ENCODE data around the gene LRGUK.
"Not testable (repeated sequence)": the region's sequence is repeated elsewhere in the genome, so short reads cannot be mapped to it uniquely, and the experiment has no call there.

The LRGUK gene

GRCh38 chr7:134126966-134127848, at the start of gene LRGUK:
Gene LRGUK (plus strand): TSS chr7:134127340. CDS start chr7:134127368, 28 bp downstream.
- peak; percentile 41 for DNase-seq

DNA sequence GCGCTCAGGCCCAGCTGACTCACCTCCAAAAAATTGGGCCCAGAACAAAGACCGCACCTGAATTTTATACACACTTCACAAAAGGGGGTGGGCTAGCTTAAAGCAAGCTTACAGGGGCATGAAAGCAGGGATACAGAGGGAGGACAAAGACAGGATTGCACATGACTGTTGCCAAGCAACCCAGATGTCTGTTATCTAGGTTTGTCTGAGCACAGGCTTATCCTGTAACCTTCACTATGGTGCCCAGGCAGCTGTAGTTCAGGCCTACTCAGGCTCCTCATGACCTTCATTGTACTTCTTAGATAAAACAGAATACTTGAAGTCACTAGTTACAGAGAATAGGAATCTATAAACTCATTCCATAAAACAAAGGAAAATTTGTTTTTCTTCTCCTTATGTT, 49.6 kb upstream of the LRGUK start:
- not testable (repeated sequence) for DNase-seq

DNA sequence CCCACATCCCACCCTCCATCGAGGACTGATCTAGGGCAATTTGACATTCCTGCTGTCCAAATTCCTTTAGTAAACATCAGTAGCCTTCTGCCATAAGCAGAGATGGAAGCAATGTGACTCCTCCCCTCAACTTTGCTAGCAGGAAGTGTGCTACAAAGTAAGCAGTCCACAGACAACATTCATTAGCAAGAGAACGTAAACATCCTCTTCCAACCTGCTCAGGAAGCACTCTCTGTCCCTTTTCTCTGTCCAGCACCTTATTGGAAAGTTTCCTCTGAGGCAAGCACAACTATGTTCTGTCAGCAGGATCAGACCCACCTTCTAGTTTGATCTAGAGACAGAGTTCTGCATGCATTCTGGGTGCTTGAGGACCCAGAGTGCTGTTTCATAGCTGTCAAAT, 48.1 kb upstream of the LRGUK start:
- no peak for DNase-seq

GRCh38 chr7:134081695-134082094, 45.4 kb upstream of the LRGUK start:
- no peak for DNase-seq

- DNase-seq: no peak
Observed at GRCh38 chr7:134083766-134084487, 43.2 kb upstream of the LRGUK start.

GRCh38 chr7:134084488-134085144, 42.5 kb upstream of the LRGUK start:
- no peak for DNase-seq

GRCh38 chr7:134085311-134085710, 41.8 kb upstream of the LRGUK start:
- no peak for DNase-seq

GRCh38 chr7:134086998-134087735, 40.0 kb upstream of the LRGUK start:
- DNase-seq: no peak

GRCh38 chr7:134088199-134088598, 38.9 kb upstream of the LRGUK start:
- DNase-seq: no peak

DNA sequence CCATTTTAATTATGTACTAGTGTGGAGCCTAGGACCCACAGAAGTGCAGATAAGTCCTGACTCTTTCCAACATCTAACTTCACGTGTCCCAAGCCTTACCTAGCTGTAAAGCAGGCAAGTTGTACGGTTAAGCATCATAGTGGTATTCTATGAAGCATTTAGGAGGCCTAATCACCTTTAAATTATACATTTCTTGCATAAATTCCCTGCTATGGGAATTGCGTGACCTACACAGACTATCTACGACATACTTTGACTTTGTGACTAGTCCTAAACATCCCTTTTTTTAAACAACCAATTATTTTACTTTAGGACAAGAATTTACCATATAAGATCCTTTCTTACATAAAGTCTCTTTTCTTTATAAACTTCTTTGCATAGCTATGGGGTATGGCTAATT, 37.7 kb upstream of the LRGUK start:
- DNase-seq: no peak

GRCh38 chr7:134098072-134098471, 29.1 kb upstream of the LRGUK start:
- DNase-seq: no peak

- no peak for DNase-seq
Observed at GRCh38 chr7:134101716-134102115, 25.4 kb upstream of the LRGUK start.

DNA sequence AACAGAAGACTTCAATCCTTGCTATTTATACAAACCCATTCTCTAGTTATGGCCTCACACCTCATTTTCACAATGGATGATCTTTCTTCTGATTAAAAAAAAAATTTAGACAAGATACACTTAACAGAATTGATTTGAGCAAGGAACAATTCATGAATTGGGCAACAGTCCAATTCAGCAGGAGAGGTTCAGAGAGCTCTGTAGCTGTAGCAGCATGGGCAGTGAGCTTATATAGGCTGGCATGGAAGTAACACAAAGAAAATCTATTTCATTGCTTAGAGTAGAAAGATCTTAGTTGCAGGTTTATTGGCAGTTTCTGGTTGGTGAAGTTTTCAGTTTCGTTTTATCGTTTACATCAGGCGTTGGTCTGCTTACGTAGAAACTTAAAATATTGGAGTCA, 23.0 kb upstream of the LRGUK start:
- DNase-seq: no peak

DNA sequence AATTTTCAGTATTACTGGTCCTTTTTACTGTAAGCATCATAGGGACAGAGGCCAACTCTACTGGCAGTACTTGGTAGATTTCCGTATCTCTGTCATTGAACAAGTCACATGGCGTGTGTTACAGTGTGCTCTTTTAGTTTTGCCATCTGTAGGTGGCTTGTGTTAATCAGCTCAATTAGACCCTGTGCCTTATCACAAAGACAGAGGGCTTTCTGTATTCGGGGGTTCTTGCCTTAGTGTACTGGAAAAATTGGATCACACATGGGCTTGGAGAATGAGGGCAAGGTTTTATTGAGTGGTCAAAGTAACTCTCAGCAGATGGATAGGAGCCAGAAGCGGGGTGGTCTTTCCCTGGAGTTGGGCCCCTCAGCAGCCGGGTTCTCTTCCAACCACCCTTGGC, 21.3 kb upstream of the LRGUK start:
- DNase-seq: no peak

DNA sequence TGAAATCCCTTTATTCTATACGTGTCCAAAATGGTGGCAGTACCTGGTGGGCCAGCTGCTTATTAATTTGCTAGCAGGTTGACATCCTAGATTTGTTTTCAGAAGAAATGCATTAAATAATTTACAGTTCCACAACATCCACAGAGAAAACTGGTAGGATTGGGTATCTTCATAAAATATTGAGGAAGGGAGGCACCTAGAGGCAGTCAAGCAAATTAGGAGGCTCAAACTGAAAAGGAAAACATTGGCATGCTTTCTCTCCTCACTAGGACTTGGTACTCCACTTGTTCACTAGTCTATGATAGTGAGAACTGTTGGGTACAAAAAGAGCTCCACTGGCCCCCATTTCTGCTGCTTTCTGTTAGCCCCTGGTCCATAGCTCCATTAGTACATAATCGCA, 18.3 kb upstream of the LRGUK start:
- no peak for DNase-seq

GRCh38 chr7:134113655-134114054, 13.5 kb upstream of the LRGUK start:
- DNase-seq: no peak

DNA sequence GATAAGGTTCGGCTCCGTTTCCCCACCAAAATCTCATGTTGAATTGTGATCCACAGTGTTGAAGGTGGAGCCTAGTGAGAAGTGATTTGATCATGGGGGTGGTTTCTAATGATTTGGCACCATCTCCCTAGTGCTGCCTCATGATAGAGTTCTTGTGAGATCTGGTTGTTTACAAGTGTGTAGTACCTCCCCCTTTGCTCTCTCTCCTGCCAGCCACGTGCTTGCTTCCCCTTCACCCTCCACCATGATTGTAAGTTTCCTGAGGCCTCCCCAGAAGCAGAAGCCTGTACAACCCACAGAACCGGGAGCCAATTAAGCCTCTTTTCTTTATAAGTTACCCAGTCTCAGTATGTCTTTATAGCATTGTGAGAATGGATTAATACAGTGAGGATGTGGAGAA, 12.1 kb upstream of the LRGUK start:
- no peak for DNase-seq

DNA sequence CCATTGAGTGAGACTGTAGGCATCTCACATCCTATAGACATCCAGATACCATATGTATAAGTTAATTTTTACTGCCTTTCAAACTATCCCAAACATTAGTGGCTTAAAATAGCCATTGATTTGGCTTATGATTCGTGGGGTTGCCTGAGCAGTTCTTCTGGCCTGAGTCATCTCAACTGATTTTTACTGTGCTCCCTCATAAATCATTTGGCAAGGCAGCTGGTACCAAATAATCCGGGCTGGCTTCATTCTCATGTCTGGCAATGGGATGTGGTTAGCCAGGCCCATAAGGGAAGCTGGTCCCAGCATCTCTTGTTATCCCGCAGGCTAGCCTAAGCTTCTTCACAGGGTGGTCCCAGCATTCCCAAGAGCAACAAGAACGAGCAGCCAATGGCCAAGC, 6.7 kb upstream of the LRGUK start:
- no peak for DNase-seq

GRCh38 chr7:134121632-134122139, 5.5 kb upstream of the LRGUK start:
- no peak for DNase-seq

GRCh38 chr7:134122980-134123379, 4.2 kb upstream of the LRGUK start:
- no peak for DNase-seq

DNA sequence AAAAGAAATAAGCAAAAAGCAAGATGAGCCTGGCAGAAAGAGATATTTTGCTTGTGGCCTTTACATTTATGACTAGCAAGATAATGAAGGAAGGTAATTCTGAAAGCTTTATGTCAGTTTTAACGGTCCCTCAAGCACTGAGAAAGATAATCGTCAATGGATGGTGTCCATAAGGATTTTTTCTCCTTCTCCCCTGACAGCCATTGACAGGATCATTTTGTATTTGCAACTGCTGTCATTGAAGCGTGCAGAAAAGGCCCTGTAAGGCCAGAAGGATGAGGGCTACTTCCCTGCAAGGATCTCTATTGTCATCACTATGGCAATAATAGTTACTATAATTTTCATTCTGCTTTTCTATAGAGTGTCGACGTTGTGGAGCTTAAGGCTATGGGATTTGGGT, 994 bp upstream of the LRGUK start:
- no peak for DNase-seq

GRCh38 chr7:134126596-134126965, 559 bp upstream of the LRGUK start:
- DNase-seq: no peak

- DNase-seq: no peak
Observed at GRCh38 chr7:134128829-134129228, 1.7 kb downstream of the LRGUK start.

All from NCI-H2029 treated with DMSO at 0.1 percent for 48 hours (cell line).